H1 (cell line): ENCODE measurements around the gene ELL.

Source experiments
- CTCF ChIP-seq, 3 experiments: IDR thresholded peaks; 1 replicate in 2 of 3; 2 replicates in 1 of 3; pipeline versions ENCODE4 v1.5.1 to v1.6.1; 2011; ENCODE audit warnings: low read length in 3 of 3, mild to moderate bottlenecking in 3 of 3, inconsistent platforms in 2 of 3, low read depth in 1 of 3, moderate library complexity in 1 of 3; ENCODE audit not compliant: insufficient read depth in 1 of 3; ENCODE audit errors: control extremely low read depth in 1 of 3
- HDAC2 ChIP-seq, 2 experiments: fragments of 300-600 bp in 1 of 2; sonication (generic) in 1 of 2; IDR thresholded peaks; 2 replicates each; pipeline ENCODE4 v1.6.1; 2011 to 2012; ENCODE audit warnings: low read depth in 2 of 2, low read length in 2 of 2, mild to moderate bottlenecking in 2 of 2, moderate library complexity in 2 of 2, borderline replicate concordance in 1 of 2, inconsistent platforms in 1 of 2
- SIN3A ChIP-seq, 2 experiments: IDR thresholded peaks in 1 of 2; conservative IDR thresholded peaks in 1 of 2; 2 replicates each; pipeline ENCODE4 v1.6.1; 2011 to 2012; ENCODE audit warnings: low read length in 2 of 2, improper control_type of control experiment in 1 of 2, low read depth in 1 of 2, mild to moderate bottlenecking in 1 of 2
- TF ChIP-seq, protein P1 (sequence below): IDR thresholded peaks from 2 replicates; pipeline ENCODE4 v1.6.1; 2012; ENCODE audit warnings: inconsistent platforms

DNA sequence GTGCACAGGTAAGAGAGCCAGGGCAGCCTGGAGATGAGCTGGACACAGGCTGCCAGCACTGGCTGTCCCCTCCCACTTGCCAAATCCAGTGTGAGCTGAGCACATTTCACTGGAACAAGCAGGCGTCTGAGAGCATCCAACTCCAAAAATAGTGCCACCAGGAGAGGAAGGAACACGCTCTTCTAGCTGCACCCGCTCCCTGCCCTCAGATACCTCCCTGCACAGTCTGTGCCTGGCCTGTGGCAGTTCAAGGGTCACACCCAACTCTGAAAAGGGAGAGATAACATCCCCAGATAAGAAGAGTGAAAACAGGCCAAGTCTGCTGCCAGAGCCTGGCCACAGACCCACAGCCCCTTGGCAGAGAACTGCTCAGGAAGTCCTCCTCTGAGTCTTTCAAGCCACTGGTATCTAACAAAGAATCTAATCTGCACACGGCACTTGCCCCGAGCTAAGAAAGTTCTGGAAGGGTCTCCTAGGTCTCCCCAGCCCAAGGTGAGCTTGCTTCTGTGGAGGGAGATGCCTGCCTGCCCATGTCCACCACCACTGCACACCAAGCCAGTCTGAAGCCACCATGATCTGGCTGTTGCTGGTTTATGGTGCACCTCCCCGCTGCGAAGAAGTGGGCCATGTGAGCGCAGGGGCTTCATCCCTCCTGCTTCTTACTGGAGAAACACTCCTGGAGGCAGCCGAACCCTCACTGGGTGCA lies 14.7 kb downstream of the ELL start:
- TF ChIP-seq, protein P1, sequence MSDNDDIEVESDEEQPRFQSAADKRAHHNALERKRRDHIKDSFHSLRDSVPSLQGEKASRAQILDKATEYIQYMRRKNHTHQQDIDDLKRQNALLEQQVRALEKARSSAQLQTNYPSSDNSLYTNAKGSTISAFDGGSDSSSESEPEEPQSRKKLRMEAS = no peak
- no peak for TF ChIP-seq CTCF (IDR thresholded peaks at IDR 0.05; ENCODE audit: control extremely low read depth in 1 of 3, insufficient read depth in 1 of 3, low read depth in 1 of 3, low read length in 3 of 3)
- TF ChIP-seq SIN3A (conservative IDR thresholded peaks at IDR 0.05 in 1 of 2, IDR thresholded peaks at IDR 0.05 in 1 of 2; ENCODE audit: low read depth in 1 of 2, low read length in 2 of 2) = no peak
- no peak for TF ChIP-seq HDAC2 (IDR thresholded peaks at IDR 0.05; ENCODE audit: borderline replicate concordance in 1 of 2, low read depth in 2 of 2, low read length in 2 of 2)
